Kidney (tissue), 14 donors: Measurements from ENCODE around the gene TEX11. TPM values are rescaled to one million over a fixed set of nuclear protein-coding genes. Genes with fewer than 3 reads are reported as not detected.

ENCODE experiments used
- DNase-seq, 5 donors: peaks; one replicate each; pipeline ENCODE4 v3.0.0-alpha.2; 2013 to 2020
- FAIRE-seq: peaks from 2 replicates; lab custom pipeline; 2012; peaks lifted over from hg19 to GRCh38; lab: Jason Lieb, UNC
- H3K27ac ChIP-seq, 2 donors: one replicate each; pipeline ENCODE4 v1.7.0; 2013; ENCODE audit warnings: low read depth in 2 of 2, low read length in 2 of 2, inconsistent platforms in 1 of 2
- H3K27me3 ChIP-seq: one replicate; pipeline ENCODE4 v1.7.1; 2013; ENCODE audit warnings: low read length, inconsistent platforms; ENCODE audit not compliant: control insufficient read depth, insufficient read depth
- H3K36me3 ChIP-seq, 3 donors: one replicate each; pipeline versions ENCODE4 v1.7.0 to v1.7.1; 2013; ENCODE audit warnings: low read length in 3 of 3, control low read depth in 1 of 3, inconsistent platforms in 1 of 3; ENCODE audit not compliant: insufficient read depth in 3 of 3, control insufficient read depth in 2 of 3
- H3K4me1 ChIP-seq, 3 donors: one replicate each; pipeline versions ENCODE4 v1.7.0 to v1.7.1; 2013; ENCODE audit warnings: low read length in 3 of 3, inconsistent platforms in 1 of 3, low read depth in 1 of 3; ENCODE audit not compliant: control insufficient read depth in 2 of 3, insufficient read depth in 2 of 3
- H3K4me3 ChIP-seq, 3 donors: one replicate each; pipeline versions ENCODE4 v1.7.0 to v1.8.1; 2013; ENCODE audit warnings: low read length in 3 of 3, control low read depth in 1 of 3, inconsistent platforms in 1 of 3
- H3K9ac ChIP-seq, 3 donors: one replicate each; pipeline versions ENCODE4 v1.7.0 to v1.7.1; 2013; ENCODE audit warnings: low read length in 3 of 3, control low read depth in 1 of 3, inconsistent platforms in 1 of 3
- H3K9me3 ChIP-seq, 3 donors: one replicate each; pipeline versions ENCODE4 v1.7.0 to v1.7.1; 2013; ENCODE audit warnings: low read length in 3 of 3, control low read depth in 1 of 3, inconsistent platforms in 1 of 3; ENCODE audit not compliant: control insufficient read depth in 2 of 3, insufficient read depth in 1 of 3
- intact Hi-C: fragments of 100-400 bp; cut with DNase I; formaldehyde crosslinking; loops from one replicate; pipeline ENCODE4 v1.11.1; 2022
- polyA plus RNA-seq: library from polyadenylated mRNA; stranded (reverse); fragments of 350-450 nt; fragmentation: Illumina TruSeq; extraction: RNeasy Lipid Tissue Mini Kit (QIAGEN cat#74804); gene quantifications from one replicate; pipeline ENCODE4 v1.2.3, GENCODE V29; 2014; ENCODE audit warnings: low read depth, low replicate concordance; ENCODE audit not compliant: insufficient read depth
- total RNA-seq: library from RNA; stranded (reverse); fragmentation: NEBNext Ultra II Directional; extraction: Animal tissue kit (Norgen Biotek cat#: 25700); gene quantifications from one replicate; pipeline ENCODE4 v1.2.1, GENCODE V29; 2021
- TF ChIP-seq, protein P1 (sequence below): IDR thresholded peaks from 3 replicates; pipeline ENCODE4 v1.5.1; 2012; ENCODE audit warnings: mild to moderate bottlenecking, moderate library complexity, borderline replicate concordance; ENCODE audit not compliant: insufficient read depth; ENCODE audit errors: extremely low read depth
- donor health status: control.
- donor health status: control.
- donor health status: control.
- donor health status: control.
- donor health status: control.
- donor health status: DM: yes; HTN: yes; CAD: no.
- donor health status: Normal renal cell carcinoma (clear cell type).

The TEX11 gene
- total and polyA plus RNA-seq, 2 donors from 2014 or later = 0.28 TPM; not detected in 1

DNA sequence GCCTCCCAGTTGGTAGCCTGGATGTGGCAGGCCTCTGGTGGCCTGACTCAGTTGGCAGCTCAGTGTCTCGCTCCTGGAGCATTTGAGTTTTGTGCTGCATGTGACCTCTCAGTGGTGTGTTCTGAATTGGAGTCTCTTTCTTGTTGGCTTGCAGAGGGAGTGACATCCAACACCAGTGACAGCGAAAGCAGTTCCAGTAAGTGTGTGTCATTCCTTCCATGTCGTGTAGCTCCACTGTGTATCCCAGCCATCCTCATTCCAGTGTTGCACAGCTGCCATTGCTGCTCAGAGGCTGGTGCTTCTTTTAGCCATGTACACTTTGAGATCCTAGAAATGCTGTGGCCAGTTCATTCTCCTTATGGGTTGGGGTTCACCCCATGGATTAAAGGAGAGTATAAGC, 411.5 kb downstream of the TEX11 start:
- DNase-seq = no peak
- TF ChIP-seq, protein P1, sequence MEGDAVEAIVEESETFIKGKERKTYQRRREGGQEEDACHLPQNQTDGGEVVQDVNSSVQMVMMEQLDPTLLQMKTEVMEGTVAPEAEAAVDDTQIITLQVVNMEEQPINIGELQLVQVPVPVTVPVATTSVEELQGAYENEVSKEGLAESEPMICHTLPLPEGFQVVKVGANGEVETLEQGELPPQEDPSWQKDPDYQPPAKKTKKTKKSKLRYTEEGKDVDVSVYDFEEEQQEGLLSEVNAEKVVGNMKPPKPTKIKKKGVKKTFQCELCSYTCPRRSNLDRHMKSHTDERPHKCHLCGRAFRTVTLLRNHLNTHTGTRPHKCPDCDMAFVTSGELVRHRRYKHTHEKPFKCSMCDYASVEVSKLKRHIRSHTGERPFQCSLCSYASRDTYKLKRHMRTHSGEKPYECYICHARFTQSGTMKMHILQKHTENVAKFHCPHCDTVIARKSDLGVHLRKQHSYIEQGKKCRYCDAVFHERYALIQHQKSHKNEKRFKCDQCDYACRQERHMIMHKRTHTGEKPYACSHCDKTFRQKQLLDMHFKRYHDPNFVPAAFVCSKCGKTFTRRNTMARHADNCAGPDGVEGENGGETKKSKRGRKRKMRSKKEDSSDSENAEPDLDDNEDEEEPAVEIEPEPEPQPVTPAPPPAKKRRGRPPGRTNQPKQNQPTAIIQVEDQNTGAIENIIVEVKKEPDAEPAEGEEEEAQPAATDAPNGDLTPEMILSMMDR = no peak
- Histone ChIP-seq H3K4me1 (no peaks in the 10 kb centered on the region), H3K4me3 (no peak overlapping the region), H3K27ac (no peak overlapping the region), H3K9me3 (no peaks in the 10 kb centered on the region), H3K36me3 (peaks cover 0 to 29% (median 7%) of the 10 kb centered on the region in 3 donors), H3K27me3 (no peaks in the 10 kb centered on the region), H3K9ac (no peak overlapping the region)
- no peak for FAIRE-seq
- intact Hi-C loops = no loop called here

DNA sequence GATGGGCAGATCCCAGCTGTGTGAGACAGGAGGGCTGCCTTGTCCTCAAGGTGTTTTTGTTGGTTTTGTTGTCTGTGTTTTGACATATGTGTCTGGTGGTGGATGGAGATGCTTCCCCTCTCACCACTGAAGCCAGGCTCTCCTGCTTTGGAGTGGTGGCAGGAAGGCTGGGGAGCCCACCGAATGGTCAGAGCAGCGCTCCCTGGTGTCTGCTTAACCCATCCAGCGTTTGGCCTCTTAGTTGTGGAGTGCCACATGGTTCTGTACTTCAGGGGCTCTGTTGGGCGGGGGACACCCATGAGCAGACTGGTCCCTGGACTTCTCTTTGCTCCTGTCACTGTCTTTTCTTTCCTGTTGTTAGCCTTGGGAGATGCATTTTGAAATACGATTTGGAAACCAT, 412.0 kb downstream of the TEX11 start:
- DNase-seq (no peak), FAIRE-seq (no peak)
- intact Hi-C loops = no loop called here
- no peak overlapping the region for H3K4me3 ChIP-seq
- no peak overlapping the region for H3K27ac ChIP-seq
- TF ChIP-seq, protein P1 = no peak
- no peak overlapping the region for H3K9ac ChIP-seq
- H3K4me1 ChIP-seq = no peaks in the 10 kb centered on the region
- no peaks in the 10 kb centered on the region for H3K9me3 ChIP-seq
- H3K36me3 ChIP-seq = peaks cover 0 to 28% (median 7%) of the 10 kb centered on the region in 3 donors
- H3K27me3 ChIP-seq = no peaks in the 10 kb centered on the region

DNA sequence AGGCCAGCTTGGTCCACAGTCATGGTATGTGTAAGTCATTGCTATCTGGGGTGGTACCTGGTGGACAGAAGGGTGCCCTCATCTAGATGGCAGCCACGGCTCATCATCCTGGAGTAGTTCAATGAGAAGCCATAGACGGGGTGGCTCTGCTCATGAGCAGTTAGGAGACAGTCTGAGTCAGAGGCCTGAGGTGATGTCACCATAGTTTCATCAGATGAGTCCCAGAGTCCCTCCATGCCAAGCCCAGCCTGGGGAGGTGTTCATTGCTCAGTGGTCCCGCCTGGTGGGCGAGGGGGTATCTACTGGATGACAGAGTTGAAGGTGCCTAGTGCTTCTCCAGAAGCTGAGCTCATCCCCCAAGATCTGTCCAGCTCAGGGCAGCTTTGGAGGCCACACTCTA, 414.1 kb downstream of the TEX11 start:
- Histone ChIP-seq H3K27ac (no peak overlapping the region), H3K9me3 (no peaks in the 10 kb centered on the region), H3K27me3 (no peaks in the 10 kb centered on the region), H3K4me1 (no peaks in the 10 kb centered on the region), H3K9ac (no peak overlapping the region), H3K36me3 (peaks cover 0 to 16% (median 5%) of the 10 kb centered on the region in 3 donors), H3K4me3 (no peak overlapping the region)
- intact Hi-C loops = no loop called here
- no peak for DNase-seq
- TF ChIP-seq, protein P1 = no peak
- no peak for FAIRE-seq

DNA sequence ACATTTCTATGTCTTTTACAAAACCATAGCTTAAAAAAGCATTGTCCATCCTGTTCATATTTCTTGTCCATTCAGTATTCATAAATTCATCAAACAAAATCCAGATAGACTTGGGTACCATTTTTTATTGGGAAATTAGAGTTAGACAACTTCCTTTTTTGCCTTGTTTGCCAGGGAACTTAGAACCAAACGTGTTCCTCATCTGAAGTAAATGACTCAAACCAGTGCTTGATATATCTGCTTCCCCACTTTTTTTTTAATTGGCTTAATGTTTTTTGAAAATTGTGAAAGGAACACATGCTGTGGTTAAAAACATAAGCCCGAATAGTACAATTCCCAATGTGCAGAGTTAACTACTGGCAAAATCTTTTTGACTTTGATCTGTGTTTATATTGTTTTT, 419.7 kb downstream of the TEX11 start:
- TF ChIP-seq, protein P1 = no peak
- intact Hi-C loops = no loop called here
- no peaks in the 10 kb centered on the region for H3K27me3 ChIP-seq
- no peaks in the 10 kb centered on the region for H3K4me1 ChIP-seq
- H3K36me3 ChIP-seq = peaks cover 0 to 8% (median 0%) of the 10 kb centered on the region in 3 donors
- no peaks in the 10 kb centered on the region for H3K9me3 ChIP-seq
- H3K9ac ChIP-seq = no peak overlapping the region
- H3K4me3 ChIP-seq = no peak overlapping the region
- FAIRE-seq = peak; percentile 3
- no peak overlapping the region for H3K27ac ChIP-seq
- DNase-seq = no peak
